ENCODE measurements around the gene AOX1. TPM values are rescaled to one million over a fixed set of nuclear protein-coding genes. Genes with fewer than 3 reads are reported as not detected.

AOX1 gene
- total and polyA plus RNA-seq, 2 of the 8 experiments (the other 6 are each of a cell fraction or from before 2014, with no cell fraction given): 5.6 to 8.3 TPM

- FAIRE-seq: no peak
- H4K8ac ChIP-seq (ENCODE audit: extremely low read depth, insufficient read depth, low read length): no peak overlapping the region
Measured at GRCh38 chr2:200577027-200577426, 8.8 kb upstream of the AOX1 start.

More at GRCh38 chr2:200577027-200577426, 8.8 kb upstream of the AOX1 start:
- no peak overlapping the region for H3K4ac ChIP-seq (replicated peaks; ENCODE audit: insufficient read length, low read depth, low read length)
- H3K18ac ChIP-seq (ENCODE audit: extremely low read depth, low read length): no peak overlapping the region
- no peak overlapping the region for H3K4me3 ChIP-seq (ENCODE audit: extremely low read depth in 1 of 4, insufficient read depth in 2 of 4, low read depth in 3 of 4, low read length in 4 of 4)
- no peak overlapping the region for H2BK5ac ChIP-seq (ENCODE audit: low read depth, low read length)
- no peak overlapping the region for H2BK120ac ChIP-seq (replicated peaks; ENCODE audit: low read depth, low read length)
- no peak for DNase-seq (ENCODE audit: low read depth in 1 of 2, low spot score in 2 of 2)
- H2AFZ ChIP-seq (ENCODE audit: low read length): no peak overlapping the region
- H3K27ac ChIP-seq (ENCODE audit: low read depth, low read length): no peak overlapping the region
- H3K27me3 ChIP-seq (replicated peaks in 1 of 4; ENCODE audit: control insufficient read depth in 3 of 4, extremely low read depth in 1 of 4, insufficient read depth in 3 of 4, low read length in 3 of 4): no peaks in the 10 kb centered on the region
- no peak overlapping the region for H3K9ac ChIP-seq (replicated peaks in 1 of 4; ENCODE audit: extremely low read depth in 1 of 4, low read depth in 3 of 4, low read length in 3 of 4)
- no peaks in the 10 kb centered on the region for H4K20me1 ChIP-seq (replicated peaks in 1 of 2; ENCODE audit: control insufficient read depth in 1 of 2, insufficient read depth in 2 of 2, low read length in 2 of 2)
- WGBS, 2 experiments (ENCODE audit: extremely low coverage in 1 of 2, insufficient coverage in 1 of 2, insufficient read length in 1 of 2, insufficient replicate concordance in 2 of 2, low coverage in 1 of 2, low lambda C conversion rate in 2 of 2, missing lambda C conversion rate in 1 of 2): 91% methylated on average over 3 of the region's 3 CpGs; no CpG with 5 or more reads in 1 of the 2 experiments
- H3K36me3 ChIP-seq (ENCODE audit: control insufficient read depth in 2 of 4, insufficient read depth in 4 of 4, low read length in 3 of 4): no peaks in the 10 kb centered on the region
- no peak overlapping the region for H3K14ac ChIP-seq (ENCODE audit: insufficient read length)
- H2BK12ac ChIP-seq (ENCODE audit: low read depth, low read length): no peak overlapping the region
- POLR2A ChIA-PET (ENCODE audit: partially characterized antibody): no interaction called here
- no peak overlapping the region for H2AK5ac ChIP-seq (ENCODE audit: low read depth, low read length)
- no peaks in the 10 kb centered on the region for H3K23me2 ChIP-seq (ENCODE audit: low read depth, low read length)
- no peak for TF ChIP-seq RBBP5 (IDR thresholded peaks at IDR 0.05; ENCODE audit: borderline replicate concordance, low read depth, low read length)
- no peaks in the 10 kb centered on the region for H3K79me1 ChIP-seq (ENCODE audit: low read depth, low read length)
- no peak overlapping the region for H4K91ac ChIP-seq (replicated peaks; ENCODE audit: insufficient read length, low read length)
- no peak overlapping the region for H3K56ac ChIP-seq (replicated peaks; ENCODE audit: insufficient read length, low read depth, low read length)
- H3K4me2 ChIP-seq (ENCODE audit: insufficient read depth in 1 of 2, low read depth in 2 of 2, low read length in 2 of 2): no peak overlapping the region
- H4K5ac ChIP-seq (ENCODE audit: insufficient read length, low read depth, low read length): no peak overlapping the region
- no peak overlapping the region for H2BK15ac ChIP-seq (ENCODE audit: low read length)
- no peak overlapping the region for H2BK20ac ChIP-seq (ENCODE audit: low read length)
- no peak overlapping the region for H3K23ac ChIP-seq (ENCODE audit: insufficient read length)
- no peaks in the 10 kb centered on the region for H3K9me3 ChIP-seq (ENCODE audit: insufficient read depth in 2 of 2, low read depth in 1 of 2, low read length in 1 of 2)
- no peaks in the 10 kb centered on the region for H3K4me1 ChIP-seq (replicated peaks in 1 of 4; ENCODE audit: control insufficient read depth in 3 of 4, insufficient read depth in 4 of 4, low read length in 3 of 4)
- no peaks in the 10 kb centered on the region for H3K79me2 ChIP-seq (ENCODE audit: control insufficient read depth in 1 of 2, insufficient read depth in 2 of 2, low read length in 2 of 2)
- CTCF ChIA-PET (ENCODE audit: partially characterized antibody): interaction anchor here (0.9 to 1.5 kb wide), 4 partner anchors 37 to 606 kb away, joined by 3 to 4 read pairs (median 3); no protein-coding TSS in a partner anchor
